AG08395 (cell line): ENCODE measurements around the gene ZNF343.
A peak's percentile ranks its signal among the peaks of the same experiment; 100 is the strongest.

ENCODE experiments used
- DNase-seq: peaks from one replicate; pipeline ENCODE4 v3.0.0; 2012; ENCODE audit warnings: mixed read lengths, low spot score

The ZNF343 gene

DNA sequence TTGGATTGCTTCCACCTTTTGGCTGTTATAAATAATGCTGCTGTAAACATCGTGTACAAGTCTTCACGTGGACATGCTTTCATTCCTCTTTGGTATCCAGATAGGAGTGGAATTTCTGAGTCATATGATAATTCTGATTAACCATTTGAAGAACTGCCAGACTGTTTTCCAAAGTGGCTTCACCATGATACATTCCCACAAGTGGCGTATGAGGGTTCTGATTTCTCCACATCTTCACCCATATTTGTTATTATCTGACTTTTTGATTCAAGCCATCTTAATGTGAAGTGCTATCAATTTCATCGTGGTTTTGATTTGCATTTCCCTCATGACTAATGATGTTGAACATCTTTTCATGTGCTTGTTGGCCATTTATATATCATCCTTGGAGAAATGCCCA, 35.2 kb downstream of the ZNF343 start:
- DNase-seq = peak; percentile 28

DNA sequence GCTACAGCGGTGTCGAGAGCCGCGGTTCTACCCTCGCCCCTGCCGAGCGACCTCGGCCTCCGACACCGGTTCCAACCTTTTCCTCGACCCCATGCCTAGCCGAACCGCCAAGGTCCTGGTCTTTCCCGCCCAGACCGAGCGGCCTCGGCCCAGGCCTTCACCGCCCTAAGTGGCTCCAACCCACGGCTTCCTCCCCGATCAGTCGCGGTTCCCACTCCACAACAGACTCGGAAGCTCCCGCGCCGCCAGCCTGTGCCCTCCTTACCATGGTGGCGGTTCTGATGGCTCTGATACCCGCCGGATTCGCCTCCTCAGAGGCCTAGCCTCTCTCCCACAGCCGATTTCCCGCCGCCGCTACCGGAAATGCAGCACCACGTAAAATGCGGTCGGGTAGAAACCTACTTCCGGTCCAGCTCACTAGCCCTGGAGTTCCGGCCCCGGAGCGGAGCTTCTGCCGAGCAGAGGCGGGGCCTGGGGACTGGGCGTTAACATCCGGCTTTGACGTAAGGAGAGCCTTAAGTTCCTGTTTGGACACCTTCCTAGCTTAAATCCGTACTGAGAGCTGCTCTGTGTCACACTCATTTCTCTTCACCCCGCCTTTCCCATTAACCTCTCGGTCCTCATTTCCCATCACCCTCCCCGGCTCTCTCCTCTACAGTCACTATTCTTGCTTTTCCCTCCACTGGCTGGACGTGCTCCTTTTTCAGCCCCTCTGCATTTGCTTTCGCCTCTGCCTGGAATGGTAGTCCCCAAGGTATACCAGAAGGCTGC, 38.1 kb downstream of the ZNF343 start, which contains the start of gene SNRPB:
Gene SNRPB (minus strand): TSS at position 367 of the 771 bp plus-strand sequence. CDS start 99 bp downstream, at position 268.
- peak; percentile 99 for DNase-seq

DNA sequence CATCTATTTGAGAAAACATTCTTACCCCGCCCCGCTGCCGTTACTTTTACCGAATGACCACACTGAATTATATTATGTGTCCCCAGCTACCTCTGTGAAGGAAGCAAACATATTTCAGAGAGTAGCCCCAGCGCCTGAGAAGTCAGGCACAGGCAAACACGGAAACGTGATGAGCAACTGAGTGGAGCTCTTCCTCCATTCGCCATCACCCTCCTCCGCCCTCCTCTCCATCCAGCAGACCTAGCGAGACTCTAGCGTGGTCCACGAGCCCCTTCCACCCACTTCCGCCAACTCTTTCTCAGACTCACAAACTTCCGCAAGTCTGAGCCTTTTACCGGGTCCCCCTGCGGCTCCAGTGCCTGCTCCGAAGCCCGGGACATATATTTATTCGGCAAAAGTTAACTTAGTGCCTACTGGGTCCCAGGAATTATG, 38.7 kb downstream of the ZNF343 start:
- peak; percentile 66 for DNase-seq

DNA sequence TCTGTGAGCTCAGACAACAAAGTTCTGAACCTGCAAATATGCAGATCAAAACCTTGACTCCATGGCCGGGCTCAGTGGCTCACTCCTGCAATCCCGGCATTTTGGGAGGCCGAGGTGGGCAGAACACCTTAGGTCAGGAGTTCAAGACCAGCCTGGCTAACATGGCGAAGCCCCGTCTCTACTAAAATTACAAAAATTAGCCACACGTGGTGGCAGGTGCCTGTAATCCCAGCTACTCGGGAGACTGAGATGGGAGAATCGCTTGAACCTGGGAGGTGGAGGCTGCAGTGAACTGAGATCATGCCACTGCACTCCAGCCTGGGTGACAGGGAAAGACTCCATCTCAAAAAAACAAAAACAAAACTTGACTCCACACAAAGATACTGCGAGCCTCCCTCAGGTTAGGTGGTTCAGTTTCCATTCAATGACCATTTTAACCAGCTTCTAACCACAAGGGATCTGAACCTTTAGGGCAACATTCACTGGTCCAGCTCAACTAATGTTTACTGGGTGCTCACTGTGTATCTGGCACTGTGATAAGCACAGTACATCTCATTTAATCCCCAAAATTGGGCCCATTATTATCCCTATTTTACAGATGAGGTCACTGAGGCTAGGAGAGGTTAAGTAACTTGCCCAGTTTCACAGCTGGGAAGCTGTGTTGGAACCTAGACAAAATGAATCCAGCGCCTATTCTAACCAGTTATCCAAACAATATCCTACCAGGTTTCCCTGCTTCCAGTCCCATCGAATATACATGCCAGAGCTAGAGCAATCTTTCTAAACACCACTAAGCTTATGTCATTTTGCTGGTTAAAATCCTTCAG, 39.9 kb downstream of the ZNF343 start:
- DNase-seq = no peak

DNA sequence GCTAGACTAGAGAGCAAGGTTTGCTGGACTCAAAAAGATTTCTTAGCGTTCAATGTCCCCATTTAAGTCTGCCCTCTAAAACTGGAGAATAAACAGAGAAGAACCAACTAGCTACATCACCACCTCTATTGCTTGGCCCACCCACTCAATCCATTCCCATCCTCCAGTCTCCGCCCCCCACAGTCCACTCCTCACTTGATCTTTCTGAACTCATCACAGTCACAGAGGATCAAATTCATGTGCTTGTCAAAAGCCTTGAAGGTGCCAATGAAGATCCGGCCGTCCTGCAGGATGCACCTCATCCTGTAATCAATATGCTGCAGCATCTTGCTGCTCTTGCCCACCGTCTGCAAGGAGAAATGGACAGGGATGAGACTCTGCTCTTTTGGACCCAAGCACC, 41.3 kb downstream of the ZNF343 start:
- DNase-seq = no peak

DNA sequence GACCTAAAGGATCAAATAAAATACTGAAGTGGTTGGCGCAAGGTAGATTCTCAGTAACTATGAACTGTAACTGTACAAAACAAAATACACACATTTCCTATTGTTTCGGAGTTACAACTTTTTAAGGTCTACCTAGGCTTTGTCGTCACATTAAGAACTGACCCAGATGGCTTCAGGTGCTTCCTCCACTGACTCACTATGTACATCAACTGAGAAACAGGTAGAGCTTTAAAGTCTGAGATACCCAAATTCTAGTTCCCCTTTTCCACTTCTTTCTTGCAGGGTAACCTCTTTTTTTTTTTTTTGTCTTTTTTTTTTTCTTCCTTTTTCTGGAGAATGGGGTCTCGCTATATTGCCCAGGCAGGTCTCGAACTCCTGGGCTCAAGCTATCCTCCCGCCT, 43.6 kb downstream of the ZNF343 start:
- DNase-seq = no peak

DNA sequence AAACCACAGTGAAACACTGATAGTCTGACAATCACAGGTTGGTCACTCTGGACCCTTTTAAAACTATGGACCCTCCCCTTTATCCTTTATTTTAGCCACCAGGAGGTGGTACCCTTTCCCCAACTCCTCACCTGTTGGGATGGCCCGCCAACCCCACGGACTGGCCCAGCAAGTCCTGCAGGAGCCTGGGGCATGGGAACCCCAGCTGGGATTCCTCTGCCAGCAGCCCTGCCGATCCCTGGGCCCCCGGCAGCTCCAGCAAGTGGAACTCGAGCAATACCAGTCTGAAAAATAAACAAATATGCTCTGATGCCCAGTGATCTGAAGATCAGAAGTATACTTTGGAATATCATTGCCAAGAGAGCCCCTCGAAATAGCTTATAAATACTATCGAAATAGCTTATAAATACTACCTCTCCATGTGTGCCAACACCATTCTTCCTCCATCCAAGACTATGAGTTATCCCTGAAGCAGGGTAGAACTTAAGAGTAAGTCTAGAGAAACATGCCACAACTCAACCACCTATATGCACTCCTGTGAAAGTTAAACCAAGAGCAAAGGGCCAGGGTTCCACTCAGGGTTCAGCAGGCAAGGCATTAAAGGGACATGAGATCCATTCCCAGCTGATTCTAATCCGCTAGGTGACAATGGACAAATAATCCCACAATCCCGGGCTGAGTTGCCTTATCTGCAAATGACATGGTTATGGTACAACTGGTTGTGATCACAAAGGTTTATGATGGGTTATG, 44.9 kb downstream of the ZNF343 start:
- no peak for DNase-seq

DNA sequence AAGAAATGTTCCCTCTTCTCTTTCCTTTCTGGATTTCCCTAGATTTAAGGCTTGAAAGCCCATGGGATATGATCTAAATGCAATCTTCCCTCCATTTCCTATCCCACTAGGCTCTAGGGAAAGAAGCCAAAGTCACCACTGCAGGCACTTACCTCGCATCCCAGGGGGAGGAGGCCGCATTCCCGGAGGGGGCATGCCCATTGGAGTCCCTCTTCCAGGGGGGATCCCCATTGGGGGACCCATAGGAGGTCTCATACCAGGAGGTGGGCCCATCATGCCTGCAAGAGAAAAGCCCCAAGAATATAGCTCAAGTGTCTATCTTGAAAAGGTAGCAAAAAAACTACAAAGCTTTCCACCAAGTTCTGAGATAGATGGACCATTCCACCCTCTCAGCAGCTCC, 46.2 kb downstream of the ZNF343 start:
- DNase-seq = no peak

DNA sequence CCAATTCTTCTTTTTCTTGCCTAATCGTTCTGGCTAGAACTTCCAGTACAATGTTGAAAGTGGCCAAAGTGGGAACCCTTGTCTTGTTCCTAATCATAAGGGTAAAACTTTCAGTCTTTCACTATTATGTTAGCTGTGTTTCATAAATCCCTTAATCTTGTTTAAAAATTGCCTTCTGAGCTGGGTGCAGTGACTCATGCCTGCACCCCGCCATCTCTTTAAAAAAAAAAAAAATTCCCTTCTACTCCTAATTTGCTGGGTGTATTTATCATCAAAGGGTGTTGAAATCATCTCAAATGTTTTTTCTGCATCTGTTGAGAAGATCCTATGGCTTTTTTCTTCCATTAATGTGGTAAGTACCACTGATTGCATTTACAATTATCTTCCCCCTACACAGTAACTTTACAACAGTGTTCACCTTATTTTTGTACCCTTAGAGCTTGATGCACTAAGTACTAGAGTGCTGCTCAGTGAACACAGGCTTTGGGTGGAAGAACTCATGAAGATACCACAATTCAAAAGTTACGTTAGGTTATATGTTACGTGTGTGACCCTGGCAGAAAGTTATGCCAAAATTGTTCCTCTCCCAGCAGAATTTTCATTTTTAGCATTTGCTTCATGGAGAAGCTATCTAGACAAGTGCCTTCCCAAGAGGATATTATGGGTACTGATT, 47.8 kb downstream of the ZNF343 start:
- no peak for DNase-seq

DNA sequence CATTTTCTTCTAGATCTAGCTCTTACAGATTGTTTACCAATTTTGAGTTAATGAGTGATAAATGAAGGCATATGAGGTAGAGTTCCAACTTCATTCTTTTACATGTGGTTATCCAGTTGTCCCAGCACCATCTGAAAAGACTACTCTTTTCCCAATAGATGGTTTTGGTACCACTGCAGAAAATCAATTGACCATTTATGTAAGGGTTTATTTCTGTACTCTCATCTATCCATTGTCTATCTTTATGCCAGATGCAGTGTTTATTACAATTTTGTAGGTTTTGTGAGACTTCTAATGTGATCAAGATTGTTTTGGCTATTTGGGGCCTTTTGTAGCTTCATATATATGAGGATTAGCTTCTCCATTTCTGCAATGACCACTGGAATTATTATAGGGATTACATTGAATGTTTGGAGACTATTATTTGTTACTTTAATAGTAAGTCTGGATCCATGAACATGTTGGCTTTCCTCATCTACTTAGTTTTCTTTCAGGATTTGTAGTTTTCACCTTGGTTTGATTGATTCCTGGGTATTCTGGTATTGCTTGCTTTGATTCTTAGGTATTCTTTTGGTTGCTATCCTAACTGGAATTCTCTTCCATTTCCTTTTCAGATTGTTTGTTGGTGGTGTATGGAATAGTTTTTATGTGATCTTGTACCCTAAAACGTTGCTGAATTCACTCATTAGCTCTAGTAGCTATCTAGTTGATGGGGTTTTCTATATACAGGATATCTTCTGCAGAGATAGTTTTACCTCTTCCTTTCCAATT, 48.5 kb downstream of the ZNF343 start:
- no peak for DNase-seq

DNA sequence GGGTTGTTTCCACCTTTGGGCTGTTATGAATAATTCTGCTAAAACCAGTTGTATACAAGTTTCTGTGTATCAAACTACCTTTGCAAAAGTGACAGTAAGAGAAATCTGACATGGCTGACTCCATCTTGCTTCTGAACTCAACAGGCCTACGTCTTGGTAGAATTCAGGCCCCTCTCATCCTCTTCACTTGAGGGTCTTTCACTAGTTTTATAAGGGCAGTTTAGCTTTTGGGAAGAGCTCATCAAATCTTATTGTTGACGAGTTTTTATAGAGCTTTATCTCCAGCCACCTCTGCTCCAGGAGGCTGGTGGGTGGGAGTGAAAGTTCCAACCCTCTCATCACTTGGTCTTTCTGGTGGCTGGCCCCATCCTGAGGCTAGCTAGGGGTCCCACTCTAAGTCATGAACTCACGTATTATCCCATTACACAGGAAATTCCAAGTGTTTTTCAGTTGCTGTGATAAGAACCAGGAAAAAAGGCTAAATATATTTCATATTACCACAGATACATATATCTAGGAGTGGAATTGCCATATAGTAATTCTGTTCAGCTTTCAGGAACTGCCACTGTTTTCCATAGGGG, 49.7 kb downstream of the ZNF343 start:
- DNase-seq = no peak

DNA sequence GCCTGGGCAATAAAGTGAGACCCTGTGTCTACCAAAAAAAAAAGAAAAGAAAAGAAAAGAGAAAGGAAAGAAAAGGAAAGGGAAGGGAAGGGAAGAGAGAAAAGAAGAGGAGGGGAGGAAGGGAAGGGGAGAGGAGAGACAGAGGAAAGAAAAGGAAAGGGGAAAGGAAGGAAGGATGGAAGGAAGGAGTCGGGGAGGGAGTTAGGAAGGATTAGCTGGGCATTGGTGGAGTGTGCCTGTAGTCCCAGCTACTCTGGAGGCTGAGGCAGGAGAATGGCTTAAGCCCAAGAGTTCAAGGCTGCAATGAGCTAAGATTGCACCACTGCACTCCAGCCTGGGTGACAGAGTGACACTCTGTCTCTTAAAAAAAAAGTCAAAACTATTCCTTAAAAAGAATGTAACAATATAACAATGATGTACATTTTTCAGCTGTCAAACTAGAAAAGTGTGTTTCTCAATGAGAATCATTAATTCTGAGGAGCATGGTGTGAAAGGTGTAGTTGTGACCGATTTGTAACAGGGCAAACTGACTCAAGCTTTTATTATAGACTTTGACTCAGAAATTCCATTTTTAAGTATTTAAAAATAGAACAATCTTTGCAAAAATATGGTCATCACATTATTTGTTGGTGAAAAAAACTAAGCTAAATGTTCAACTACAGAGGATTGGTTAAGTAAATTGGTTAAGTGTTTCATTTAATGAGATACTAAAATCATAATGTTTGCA, 52.8 kb downstream of the ZNF343 start:
- no peak for DNase-seq

DNA sequence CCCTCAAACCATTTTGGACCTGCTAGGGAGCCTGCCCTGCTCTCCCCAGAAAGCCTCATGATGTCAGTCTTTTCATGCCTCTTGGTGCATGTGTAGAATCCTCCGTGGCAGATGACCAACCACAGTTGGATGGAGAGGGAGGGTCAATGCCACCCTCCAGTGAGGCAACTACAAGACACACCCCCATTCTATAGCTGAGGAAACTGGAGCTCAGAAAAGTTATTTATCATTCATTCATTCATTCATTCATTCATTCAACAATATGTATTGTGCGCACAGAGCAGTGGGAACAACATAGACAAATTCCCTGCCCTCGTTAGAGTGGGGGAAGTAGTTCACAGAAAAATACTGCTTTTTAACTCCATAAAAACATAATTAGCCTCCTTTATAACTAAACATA, 54.9 kb downstream of the ZNF343 start:
- DNase-seq = no peak

DNA sequence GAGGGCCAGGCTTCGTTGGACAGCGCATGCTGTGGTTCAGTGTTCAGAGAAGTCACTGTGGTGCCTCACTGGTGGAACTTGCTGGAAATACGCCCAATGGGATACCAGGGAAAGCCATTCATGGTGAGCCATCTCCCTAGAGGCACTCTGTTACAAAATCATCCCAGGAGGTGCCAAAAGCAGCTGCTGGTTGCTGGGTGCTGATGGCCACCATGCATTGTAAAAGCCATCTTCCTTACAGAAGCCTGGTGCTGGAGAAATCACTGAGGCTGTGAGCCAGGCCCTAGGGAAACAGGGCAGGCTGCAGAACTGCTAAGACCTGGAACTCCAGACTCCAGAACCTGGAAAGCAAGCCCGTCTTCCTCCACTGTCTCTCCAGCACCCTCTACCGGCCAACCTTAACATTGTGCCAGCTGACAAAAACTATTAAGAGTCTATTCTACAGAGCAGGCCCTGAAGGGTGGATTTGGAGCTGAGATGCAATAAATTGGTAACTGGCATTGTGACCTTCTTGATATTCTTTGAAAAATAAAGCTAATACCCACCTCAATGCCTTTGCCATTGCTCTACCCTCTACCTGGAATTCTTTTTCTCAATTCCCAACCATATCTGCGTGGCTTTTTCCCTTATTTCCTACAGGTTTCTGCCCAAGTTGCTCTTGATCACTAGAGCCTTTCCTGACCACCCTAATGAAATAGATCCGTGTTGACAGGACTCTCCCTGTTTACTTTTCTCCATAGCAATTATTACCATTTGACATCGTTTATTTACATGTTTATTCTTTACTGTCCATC, 56.6 kb downstream of the ZNF343 start:
- DNase-seq = peak; percentile 85

DNA sequence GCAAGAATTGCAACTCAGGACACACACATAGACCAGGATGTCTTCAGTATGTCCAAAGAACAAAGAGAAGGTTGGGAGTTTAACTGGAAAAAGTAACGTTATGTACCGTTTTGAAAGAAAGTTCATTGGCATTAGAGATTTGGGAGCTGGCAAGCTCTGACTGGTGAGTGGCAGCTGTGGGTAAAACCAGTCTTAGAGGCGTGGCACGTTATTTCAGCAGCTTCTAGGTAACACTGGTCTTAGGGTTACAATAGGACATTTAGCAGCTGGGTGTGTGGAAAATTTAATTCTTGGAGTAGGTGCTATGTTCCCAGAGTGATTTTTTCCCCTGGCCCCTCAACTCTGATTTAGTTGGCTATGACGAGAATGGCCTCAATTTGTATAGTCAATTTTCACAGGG, 57.3 kb downstream of the ZNF343 start:
- no peak for DNase-seq

DNA sequence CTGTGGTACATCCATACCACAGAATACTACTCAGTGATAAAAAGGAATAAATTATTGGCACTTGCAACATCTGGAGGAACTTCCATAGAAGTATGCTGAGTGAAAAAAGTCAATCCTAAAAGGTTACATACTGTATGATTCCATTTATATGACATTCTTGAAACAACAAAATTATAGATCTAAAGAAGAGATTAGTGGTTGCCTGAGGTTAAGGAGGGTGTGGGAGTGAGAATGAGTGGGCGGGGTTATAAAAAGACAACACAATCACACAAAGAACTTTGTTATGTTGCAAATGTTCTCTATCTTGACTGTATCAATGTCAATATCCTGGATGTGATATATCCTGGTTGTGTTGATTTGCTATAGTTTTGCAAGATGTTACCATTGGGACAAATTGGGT, 59.3 kb downstream of the ZNF343 start:
- no peak for DNase-seq

DNA sequence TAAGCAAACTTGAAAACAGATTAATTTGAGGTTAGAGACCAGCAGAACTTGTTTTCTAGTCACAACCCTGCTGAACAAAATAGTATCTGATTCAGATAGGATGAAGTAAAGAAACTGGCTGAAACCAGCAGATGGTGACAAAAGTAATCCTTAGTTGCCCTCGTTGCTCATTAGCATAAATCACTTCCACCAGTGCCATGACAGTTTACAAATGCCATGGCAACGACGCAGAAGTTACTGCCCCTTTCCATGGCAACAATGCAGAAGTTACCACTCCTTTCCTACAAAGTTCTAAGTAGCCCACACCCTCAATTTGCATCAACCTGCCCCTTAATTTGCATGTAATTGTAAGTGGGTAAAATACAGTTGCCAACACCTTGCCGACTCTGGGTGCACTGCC, 61.9 kb downstream of the ZNF343 start:
- DNase-seq = no peak
